ENCODE measurements around the gene TMTC4.

TMTC4 gene

DNA sequence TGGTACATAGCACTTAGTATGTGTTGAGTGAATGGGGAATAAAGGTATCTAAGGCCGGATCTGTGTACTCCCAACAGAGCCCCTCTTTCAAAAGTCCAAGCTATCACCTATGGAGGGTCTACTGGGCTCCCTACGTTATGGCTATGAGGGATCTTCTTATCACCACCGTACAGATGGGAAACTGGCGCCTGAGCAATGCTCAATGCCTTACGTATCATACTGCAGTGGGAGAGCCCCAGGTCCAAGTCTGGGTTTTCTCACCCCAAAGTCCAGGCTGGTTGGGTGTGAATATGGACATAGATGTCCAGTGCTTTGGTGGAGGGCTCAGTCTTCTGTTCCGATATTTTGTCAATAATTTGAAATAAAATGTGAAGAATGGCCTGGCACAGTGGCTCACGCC lies 72.9 kb downstream of the TMTC4 start (continued):
- no peak for TF ChIP-seq ZNF488 (tag by site-specific recombination; IDR thresholded peaks at IDR 0.05)

DNA sequence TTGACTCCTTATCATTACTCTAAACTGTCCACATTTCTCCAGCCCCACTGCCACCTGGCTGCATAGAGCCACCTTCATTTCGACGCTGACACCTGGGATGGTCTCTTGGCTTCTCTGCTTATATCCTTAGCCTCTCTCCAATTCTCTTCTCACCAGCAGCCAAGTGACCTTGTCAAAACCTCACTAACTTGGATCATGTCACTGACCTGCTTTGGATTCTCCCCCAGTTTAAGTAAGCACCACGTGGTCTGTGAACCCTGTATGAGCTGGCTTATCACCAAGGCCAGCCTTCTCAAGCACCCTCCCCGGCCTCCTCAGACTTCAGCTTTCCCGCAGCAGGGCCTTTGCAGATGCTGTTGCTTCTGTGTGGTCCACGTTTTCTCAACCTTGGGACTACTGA lies 73.7 kb downstream of the TMTC4 start:
- CTCF ChIA-PET, result interaction anchor here (2.6 kb wide), 1 partner anchor 12 kb away, joined by 13 read pairs; the partner anchor contains the start of gene GGACT
- H3K9me3 ChIP-seq (ENCODE audit: control insufficient read depth, insufficient read depth, low read depth, low read length), result no peaks in the 10 kb centered on the region
- H3K4me3 ChIP-seq (ENCODE audit: low read depth, low read length), result no peak overlapping the region
- POLR2A ChIA-PET, result no interaction called here
- TF ChIP-seq, protein P1, sequence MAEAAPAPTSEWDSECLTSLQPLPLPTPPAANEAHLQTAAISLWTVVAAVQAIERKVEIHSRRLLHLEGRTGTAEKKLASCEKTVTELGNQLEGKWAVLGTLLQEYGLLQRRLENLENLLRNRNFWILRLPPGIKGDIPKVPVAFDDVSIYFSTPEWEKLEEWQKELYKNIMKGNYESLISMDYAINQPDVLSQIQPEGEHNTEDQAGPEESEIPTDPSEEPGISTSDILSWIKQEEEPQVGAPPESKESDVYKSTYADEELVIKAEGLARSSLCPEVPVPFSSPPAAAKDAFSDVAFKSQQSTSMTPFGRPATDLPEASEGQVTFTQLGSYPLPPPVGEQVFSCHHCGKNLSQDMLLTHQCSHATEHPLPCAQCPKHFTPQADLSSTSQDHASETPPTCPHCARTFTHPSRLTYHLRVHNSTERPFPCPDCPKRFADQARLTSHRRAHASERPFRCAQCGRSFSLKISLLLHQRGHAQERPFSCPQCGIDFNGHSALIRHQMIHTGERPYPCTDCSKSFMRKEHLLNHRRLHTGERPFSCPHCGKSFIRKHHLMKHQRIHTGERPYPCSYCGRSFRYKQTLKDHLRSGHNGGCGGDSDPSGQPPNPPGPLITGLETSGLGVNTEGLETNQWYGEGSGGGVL (tag by site-specific recombination; IDR thresholded peaks at IDR 0.05), result no peak
- no peak for TF ChIP-seq ZNF292 (tag by site-specific recombination; IDR thresholded peaks at IDR 0.05; ENCODE audit: borderline replicate concordance, low read depth)
- TF ChIP-seq, protein P2, sequence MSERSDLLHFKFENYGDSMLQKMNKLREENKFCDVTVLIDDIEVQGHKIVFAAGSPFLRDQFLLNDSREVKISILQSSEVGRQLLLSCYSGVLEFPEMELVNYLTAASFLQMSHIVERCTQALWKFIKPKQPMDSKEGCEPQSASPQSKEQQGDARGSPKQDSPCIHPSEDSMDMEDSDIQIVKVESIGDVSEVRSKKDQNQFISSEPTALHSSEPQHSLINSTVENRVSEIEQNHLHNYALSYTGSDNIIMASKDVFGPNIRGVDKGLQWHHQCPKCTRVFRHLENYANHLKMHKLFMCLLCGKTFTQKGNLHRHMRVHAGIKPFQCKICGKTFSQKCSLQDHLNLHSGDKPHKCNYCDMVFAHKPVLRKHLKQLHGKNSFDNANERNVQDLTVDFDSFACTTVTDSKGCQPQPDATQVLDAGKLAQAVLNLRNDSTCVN (tag by site-specific recombination; optimal IDR thresholded peaks at IDR 0.05), result no peak
- no peak for TF ChIP-seq ZNF335 (tag by site-specific recombination; conservative IDR thresholded peaks at IDR 0.05)
- TF ChIP-seq ZNF10 (tag by site-specific recombination; IDR thresholded peaks at IDR 0.05), result no peak
- TF ChIP-seq, protein P3, sequence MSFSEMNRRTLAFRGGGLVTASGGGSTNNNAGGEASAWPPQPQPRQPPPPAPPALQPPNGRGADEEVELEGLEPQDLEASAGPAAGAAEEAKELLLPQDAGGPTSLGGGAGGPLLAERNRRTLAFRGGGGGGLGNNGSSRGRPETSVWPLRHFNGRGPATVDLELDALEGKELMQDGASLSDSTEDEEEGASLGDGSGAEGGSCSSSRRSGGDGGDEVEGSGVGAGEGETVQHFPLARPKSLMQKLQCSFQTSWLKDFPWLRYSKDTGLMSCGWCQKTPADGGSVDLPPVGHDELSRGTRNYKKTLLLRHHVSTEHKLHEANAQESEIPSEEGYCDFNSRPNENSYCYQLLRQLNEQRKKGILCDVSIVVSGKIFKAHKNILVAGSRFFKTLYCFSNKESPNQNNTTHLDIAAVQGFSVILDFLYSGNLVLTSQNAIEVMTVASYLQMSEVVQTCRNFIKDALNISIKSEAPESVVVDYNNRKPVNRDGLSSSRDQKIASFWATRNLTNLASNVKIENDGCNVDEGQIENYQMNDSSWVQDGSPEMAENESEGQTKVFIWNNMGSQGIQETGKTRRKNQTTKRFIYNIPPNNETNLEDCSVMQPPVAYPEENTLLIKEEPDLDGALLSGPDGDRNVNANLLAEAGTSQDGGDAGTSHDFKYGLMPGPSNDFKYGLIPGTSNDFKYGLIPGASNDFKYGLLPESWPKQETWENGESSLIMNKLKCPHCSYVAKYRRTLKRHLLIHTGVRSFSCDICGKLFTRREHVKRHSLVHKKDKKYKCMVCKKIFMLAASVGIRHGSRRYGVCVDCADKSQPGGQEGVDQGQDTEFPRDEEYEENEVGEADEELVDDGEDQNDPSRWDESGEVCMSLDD (tag by site-specific recombination; IDR thresholded peaks at IDR 0.05), result no peak
- TF ChIP-seq ZNF629 (tag by site-specific recombination; IDR thresholded peaks at IDR 0.05), result no peak
- TF ChIP-seq, protein P4, sequence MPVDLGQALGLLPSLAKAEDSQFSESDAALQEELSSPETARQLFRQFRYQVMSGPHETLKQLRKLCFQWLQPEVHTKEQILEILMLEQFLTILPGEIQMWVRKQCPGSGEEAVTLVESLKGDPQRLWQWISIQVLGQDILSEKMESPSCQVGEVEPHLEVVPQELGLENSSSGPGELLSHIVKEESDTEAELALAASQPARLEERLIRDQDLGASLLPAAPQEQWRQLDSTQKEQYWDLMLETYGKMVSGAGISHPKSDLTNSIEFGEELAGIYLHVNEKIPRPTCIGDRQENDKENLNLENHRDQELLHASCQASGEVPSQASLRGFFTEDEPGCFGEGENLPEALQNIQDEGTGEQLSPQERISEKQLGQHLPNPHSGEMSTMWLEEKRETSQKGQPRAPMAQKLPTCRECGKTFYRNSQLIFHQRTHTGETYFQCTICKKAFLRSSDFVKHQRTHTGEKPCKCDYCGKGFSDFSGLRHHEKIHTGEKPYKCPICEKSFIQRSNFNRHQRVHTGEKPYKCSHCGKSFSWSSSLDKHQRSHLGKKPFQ (tag by site-specific recombination; IDR thresholded peaks at IDR 0.05), result no peak
- TF ChIP-seq ZBTB1 (tag by site-specific recombination; IDR thresholded peaks at IDR 0.05), result no peak
- TF ChIP-seq, protein P5, sequence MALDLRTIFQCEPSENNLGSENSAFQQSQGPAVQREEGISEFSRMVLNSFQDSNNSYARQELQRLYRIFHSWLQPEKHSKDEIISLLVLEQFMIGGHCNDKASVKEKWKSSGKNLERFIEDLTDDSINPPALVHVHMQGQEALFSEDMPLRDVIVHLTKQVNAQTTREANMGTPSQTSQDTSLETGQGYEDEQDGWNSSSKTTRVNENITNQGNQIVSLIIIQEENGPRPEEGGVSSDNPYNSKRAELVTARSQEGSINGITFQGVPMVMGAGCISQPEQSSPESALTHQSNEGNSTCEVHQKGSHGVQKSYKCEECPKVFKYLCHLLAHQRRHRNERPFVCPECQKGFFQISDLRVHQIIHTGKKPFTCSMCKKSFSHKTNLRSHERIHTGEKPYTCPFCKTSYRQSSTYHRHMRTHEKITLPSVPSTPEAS (tag by site-specific recombination; IDR thresholded peaks at IDR 0.05), result no peak
- no peak for TF ChIP-seq SP3 (tag by site-specific recombination; IDR thresholded peaks at IDR 0.05)
- no peak for TF ChIP-seq REST (tag by site-specific recombination; IDR thresholded peaks at IDR 0.05)
- no peak for TF ChIP-seq ZNF571 (tag by site-specific recombination; IDR thresholded peaks at IDR 0.05)
- TF ChIP-seq ZNF140 (tag by site-specific recombination; IDR thresholded peaks at IDR 0.05), result no peak
- no peak for TF ChIP-seq ZNF174 (tag by site-specific recombination; IDR thresholded peaks at IDR 0.05)
- no peak for TF ChIP-seq ZSCAN30 (tag by site-specific recombination; IDR thresholded peaks at IDR 0.05)
- TF ChIP-seq, protein P6, sequence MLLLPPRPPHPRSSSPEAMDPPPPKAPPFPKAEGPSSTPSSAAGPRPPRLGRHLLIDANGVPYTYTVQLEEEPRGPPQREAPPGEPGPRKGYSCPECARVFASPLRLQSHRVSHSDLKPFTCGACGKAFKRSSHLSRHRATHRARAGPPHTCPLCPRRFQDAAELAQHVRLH (tag by site-specific recombination; IDR thresholded peaks at IDR 0.05), result no peak
- no peak for TF ChIP-seq ZNF645 (tag by site-specific recombination; IDR thresholded peaks at IDR 0.05)
- no peaks in the 10 kb centered on the region for H3K4me1 ChIP-seq (ENCODE audit: control insufficient read depth, insufficient read depth, low read length)
- H3K27ac ChIP-seq (ENCODE audit: extremely low read depth, low read depth, low read length), result no peak overlapping the region
- no peaks in the 10 kb centered on the region for H3K36me3 ChIP-seq (ENCODE audit: control insufficient read depth in 2 of 2, insufficient read depth in 1 of 2, low read length in 2 of 2)
